Left renal pelvis (tissue), 4 donors: ENCODE results near the gene IL1RL1. TPM values are rescaled to one million over a fixed set of nuclear protein-coding genes. Genes with fewer than 3 reads are reported as not detected.

ENCODE experiments used
- polyA plus RNA-seq, 4 donors: library from polyadenylated mRNA; unstranded; fragments of 120-200 nt; gene quantifications; one replicate each; pipeline ENCODE4 v1.2.1, GENCODE V29; 2013; ENCODE audit not compliant: insufficient read length in 4 of 4

The IL1RL1 gene
- polyA plus RNA-seq, 4 donors: 0.10 to 0.92 (median 0.59) TPM

Other genes with a start within 250 kb of the IL1RL1 start
- gene IL1R1, start 168.8 kb upstream of the IL1RL1 start, polyA plus RNA-seq: 10 to 100 TPM; 21.2 to 48.5 (median 35.5) TPM
- 1 to 10 TPM in 3 of 4 donors, under 1 TPM in 1; 0.37 to 1.2 (median 1.1) TPM for gene IL1RL2, start 124.5 kb upstream of the IL1RL1 start, polyA plus RNA-seq
- gene IL18R1, start 44.2 kb downstream of the IL1RL1 start, polyA plus RNA-seq: 1 to 10 TPM in 3 of 4 donors, under 1 TPM in 1; 0.49 to 3.2 (median 2.7) TPM
- gene IL18RAP, start 111.6 kb downstream of the IL1RL1 start, polyA plus RNA-seq: under 1 TPM; 0.19 to 0.70 (median 0.32) TPM
- 10 to 100 TPM in 2 of 4 donors, 1 to 10 TPM in 1, under 1 TPM in 1; 0.05 to 10.7 (median 9.4) TPM for gene SLC9A4, start 161.7 kb downstream of the IL1RL1 start, polyA plus RNA-seq